ENCODE measurements around the gene COX5A. TPM values are rescaled to one million over a fixed set of nuclear protein-coding genes. Genes with fewer than 3 reads are reported as not detected.

COX5A gene
- total and polyA plus RNA-seq, 2 donors (not counting 1 experiment from before 2014, with no cell fraction given) = 53.3 to 77.3 TPM

DNA sequence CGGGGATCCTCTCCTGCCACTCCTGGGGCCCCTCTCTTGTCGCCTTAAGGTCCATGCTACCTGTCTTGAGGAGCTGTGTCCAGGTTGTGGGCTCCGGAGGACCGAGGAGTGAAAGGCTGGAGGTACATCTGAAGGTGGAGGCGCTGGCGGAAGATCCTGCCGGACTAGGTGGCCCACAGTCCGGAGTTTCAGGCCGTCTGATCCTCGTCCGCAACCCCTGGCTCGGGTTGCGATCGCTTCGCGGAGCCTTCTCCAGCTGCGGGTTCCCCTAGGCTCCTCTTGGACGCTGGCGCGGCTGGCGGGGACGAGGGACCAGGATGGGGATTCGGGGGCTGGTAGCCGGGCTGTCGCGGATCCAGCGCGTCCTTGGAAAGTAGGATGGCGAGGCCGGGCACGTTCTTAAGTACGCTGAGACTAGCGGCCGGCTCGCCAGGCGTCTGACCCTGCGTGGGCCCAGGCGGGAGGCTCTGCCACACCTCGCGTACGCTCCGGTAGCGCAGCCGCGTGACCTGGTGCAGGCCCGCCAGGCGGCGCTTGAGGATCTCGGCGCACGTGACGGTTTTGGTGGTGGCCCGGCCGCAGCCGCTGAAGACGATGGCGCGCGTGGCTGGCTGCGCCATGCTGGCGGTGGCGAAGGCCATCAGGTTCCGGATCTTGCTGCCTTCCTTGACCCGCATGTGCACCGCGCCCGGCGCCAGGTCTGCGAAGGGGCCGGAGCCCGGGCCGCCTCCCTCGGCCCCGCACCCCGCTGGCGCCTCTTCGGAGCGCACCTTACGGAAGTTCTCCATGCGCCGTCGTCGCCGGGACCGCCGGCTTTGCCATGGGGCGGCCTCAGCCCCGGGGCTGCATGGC, 18.1 kb upstream of the COX5A start:
- Histone ChIP-seq H4K20me1 (ENCODE audit: control insufficient read depth, insufficient read depth, low read length, poor library complexity, severe bottlenecking) (peaks cover 21% of the 10 kb centered on the region), H3K4me2 (replicated peaks; ENCODE audit: low read depth, low read length, poor library complexity, severe bottlenecking) (peak overlapping the region; percentile 99), H3K79me2 (ENCODE audit: control insufficient read depth, insufficient read depth, low read length) (no peaks in the 10 kb centered on the region), H3K27ac (ENCODE audit: low read length in 2 of 2) (no peak overlapping the region), H3K4me1 (ENCODE audit: control insufficient read depth in 2 of 2, insufficient read depth in 2 of 2, low read length in 2 of 2) (peaks cover 38 to 40% of the 10 kb centered on the region in 2 donors), H3K9ac (ENCODE audit: low read length) (peak overlapping the region; percentile 73), H3K4me3 (ENCODE audit: control extremely low read depth in 1 of 5, extremely low read depth in 1 of 5, insufficient read depth in 1 of 5, low read depth in 2 of 5, low read length in 4 of 5) (peak overlapping the region in 4 of 5 experiments; percentile 21 to 80 (median 56)), H3K27me3 (replicated peaks in 1 of 4; ENCODE audit: control extremely low read depth in 1 of 4, control insufficient read depth in 3 of 4, insufficient read depth in 4 of 4, low read length in 3 of 4) (peaks cover 0 to 66% (median 36%) of the 10 kb centered on the region in 4 experiments), H2AFZ (ENCODE audit: insufficient read depth, low read depth, low read length, poor library complexity, severe bottlenecking) (peak overlapping the region; percentile 87), H3K9me3 (ENCODE audit: control extremely low read depth in 1 of 3, control insufficient read depth in 2 of 3, insufficient read depth in 1 of 3, low read length in 2 of 3) (peaks cover 0 to 26% (median 0%) of the 10 kb centered on the region in 3 donors), H3K36me3 (replicated peaks in 1 of 2; ENCODE audit: control extremely low read depth in 1 of 2, control insufficient read depth in 1 of 2, extremely low read depth in 1 of 2, insufficient read depth in 2 of 2, low read length in 1 of 2) (no peaks in the 10 kb centered on the region)
- POLR2A ChIA-PET = no interaction called here
- ATAC-seq (ENCODE audit: low read depth) (peak; percentile 58), DNase-seq (peak; percentile 85)
- intact Hi-C loops (cut with micrococcal nuclease) = loop anchor here (1.0 to 5.0 kb wide), 5 partner anchors 18 to 584 kb away; partner anchors contain the start of genes COX5A and PPCDC
- TF ChIP-seq, protein P1, sequence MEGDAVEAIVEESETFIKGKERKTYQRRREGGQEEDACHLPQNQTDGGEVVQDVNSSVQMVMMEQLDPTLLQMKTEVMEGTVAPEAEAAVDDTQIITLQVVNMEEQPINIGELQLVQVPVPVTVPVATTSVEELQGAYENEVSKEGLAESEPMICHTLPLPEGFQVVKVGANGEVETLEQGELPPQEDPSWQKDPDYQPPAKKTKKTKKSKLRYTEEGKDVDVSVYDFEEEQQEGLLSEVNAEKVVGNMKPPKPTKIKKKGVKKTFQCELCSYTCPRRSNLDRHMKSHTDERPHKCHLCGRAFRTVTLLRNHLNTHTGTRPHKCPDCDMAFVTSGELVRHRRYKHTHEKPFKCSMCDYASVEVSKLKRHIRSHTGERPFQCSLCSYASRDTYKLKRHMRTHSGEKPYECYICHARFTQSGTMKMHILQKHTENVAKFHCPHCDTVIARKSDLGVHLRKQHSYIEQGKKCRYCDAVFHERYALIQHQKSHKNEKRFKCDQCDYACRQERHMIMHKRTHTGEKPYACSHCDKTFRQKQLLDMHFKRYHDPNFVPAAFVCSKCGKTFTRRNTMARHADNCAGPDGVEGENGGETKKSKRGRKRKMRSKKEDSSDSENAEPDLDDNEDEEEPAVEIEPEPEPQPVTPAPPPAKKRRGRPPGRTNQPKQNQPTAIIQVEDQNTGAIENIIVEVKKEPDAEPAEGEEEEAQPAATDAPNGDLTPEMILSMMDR (IDR thresholded peaks at IDR 0.05) = peak; percentile 54
- TF ChIP-seq EZH2 (IDR thresholded peaks at IDR 0.05; ENCODE audit: borderline replicate concordance, insufficient read depth, low read depth, low read length, poor library complexity, severe bottlenecking) = no peak
- CTCF ChIA-PET = interaction anchor here (1.0 to 3.5 kb wide), 9 partner anchors 67 to 324 kb away, joined by 3 to 19 read pairs (median 8); partner anchors contain the start of gene PPCDC
- Mint-ChIP-seq H3K4me3 (peak overlapping the region; percentile 85), H3K27ac (no peak overlapping the region), H3K9me3 (ENCODE audit: insufficient read depth) (no peaks in the 10 kb centered on the region), H3K4me1 (peaks cover 30% of the 10 kb centered on the region), H3K27me3 (peaks cover 36% of the 10 kb centered on the region)
- WGBS (ENCODE audit: insufficient coverage) = 25% methylated on average over 88 of the region's 88 CpGs

DNA sequence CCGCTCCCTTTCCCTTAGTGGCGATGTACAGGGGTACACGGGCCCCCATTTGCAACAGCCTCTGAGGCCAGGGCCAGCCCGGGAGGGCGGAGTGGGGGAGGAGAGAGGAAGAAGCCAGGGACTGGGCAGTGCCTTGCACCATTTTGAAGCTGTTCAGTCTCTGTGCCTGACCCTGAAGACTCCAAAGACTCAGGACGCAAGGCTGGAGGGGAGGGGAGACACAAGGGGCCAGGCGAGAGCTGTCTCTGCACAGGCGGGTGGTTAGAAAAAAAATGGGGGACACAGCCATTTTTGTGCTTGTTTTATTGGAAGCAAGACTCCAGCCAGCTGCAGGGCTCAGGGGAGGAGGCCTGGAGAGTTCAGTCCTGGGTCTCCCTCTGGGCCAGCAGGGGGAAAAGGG, 17.1 kb upstream of the COX5A start:
- WGBS (ENCODE audit: insufficient coverage) = 96% methylated on average over 5 of the region's 8 CpGs
- peak overlapping the region; percentile 61 for H3K4me3 Mint-ChIP-seq
- H3K27me3 ChIP-seq (replicated peaks in 1 of 4; ENCODE audit: control extremely low read depth in 1 of 4, control insufficient read depth in 3 of 4, insufficient read depth in 4 of 4, low read length in 3 of 4) = peaks cover 0 to 65% (median 31%) of the 10 kb centered on the region in 4 experiments
- ATAC-seq (ENCODE audit: low read depth) (no peak), DNase-seq (no peak)
- H3K79me2 ChIP-seq (ENCODE audit: control insufficient read depth, insufficient read depth, low read length) = no peaks in the 10 kb centered on the region
- peaks cover 26% of the 10 kb centered on the region for H4K20me1 ChIP-seq (ENCODE audit: control insufficient read depth, insufficient read depth, low read length, poor library complexity, severe bottlenecking)
- no peaks in the 10 kb centered on the region for H3K9me3 Mint-ChIP-seq (ENCODE audit: insufficient read depth)
- TF ChIP-seq EZH2 (IDR thresholded peaks at IDR 0.05; ENCODE audit: borderline replicate concordance, insufficient read depth, low read depth, low read length, poor library complexity, severe bottlenecking) = no peak
- TF ChIP-seq, protein P1 (IDR thresholded peaks at IDR 0.05) = no peak
- H3K4me2 ChIP-seq (replicated peaks; ENCODE audit: low read depth, low read length, poor library complexity, severe bottlenecking) = no peak overlapping the region
- no peak overlapping the region for H3K27ac ChIP-seq (ENCODE audit: low read length in 2 of 2)
- no peak overlapping the region for H3K27ac Mint-ChIP-seq
- H3K9me3 ChIP-seq (ENCODE audit: control extremely low read depth in 1 of 3, control insufficient read depth in 2 of 3, insufficient read depth in 1 of 3, low read length in 2 of 3) = peaks cover 0 to 26% (median 0%) of the 10 kb centered on the region in 3 donors
- ChIA-PET POLR2A (no interaction called here), CTCF (interaction anchor here (0.9 to 3.5 kb wide), 6 partner anchors 54 to 320 kb away, joined by 3 to 19 read pairs (median 3); partner anchors contain the start of gene PPCDC)
- no peaks in the 10 kb centered on the region for H3K36me3 ChIP-seq (replicated peaks in 1 of 2; ENCODE audit: control extremely low read depth in 1 of 2, control insufficient read depth in 1 of 2, extremely low read depth in 1 of 2, insufficient read depth in 2 of 2, low read length in 1 of 2)
- H3K4me1 Mint-ChIP-seq = peaks cover 33% of the 10 kb centered on the region
- H3K4me3 ChIP-seq (ENCODE audit: control extremely low read depth in 1 of 5, extremely low read depth in 1 of 5, insufficient read depth in 1 of 5, low read depth in 2 of 5, low read length in 4 of 5) = no peak overlapping the region
- H2AFZ ChIP-seq (ENCODE audit: insufficient read depth, low read depth, low read length, poor library complexity, severe bottlenecking) = no peak overlapping the region
- no peak overlapping the region for H3K9ac ChIP-seq (ENCODE audit: low read length)
- peaks cover 29% of the 10 kb centered on the region for H3K27me3 Mint-ChIP-seq
- intact Hi-C loops (cut with micrococcal nuclease) = loop anchor here (5.0 kb wide), 1 partner anchor 583 kb away; no protein-coding TSS in a partner anchor
- peaks cover 38 to 43% of the 10 kb centered on the region in 2 donors for H3K4me1 ChIP-seq (ENCODE audit: control insufficient read depth in 2 of 2, insufficient read depth in 2 of 2, low read length in 2 of 2)
